HG03558 (cell line): ENCODE measurements around the gene UBXN10.
"Not testable (repeated sequence)": the region's sequence is repeated elsewhere in the genome, so short reads cannot be mapped to it uniquely, and the experiment has no call there.

ENCODE experiments used
- ATAC-seq: cut with Tn5 transposase; IDR thresholded peaks from one replicate; pipeline ENCODE4 v1.9.1; 2021; ENCODE audit warnings: moderate number of reproducible peaks; ENCODE audit not compliant: unreplicated experiment; ENCODE audit errors: extremely low read depth

Gene UBXN10

DNA sequence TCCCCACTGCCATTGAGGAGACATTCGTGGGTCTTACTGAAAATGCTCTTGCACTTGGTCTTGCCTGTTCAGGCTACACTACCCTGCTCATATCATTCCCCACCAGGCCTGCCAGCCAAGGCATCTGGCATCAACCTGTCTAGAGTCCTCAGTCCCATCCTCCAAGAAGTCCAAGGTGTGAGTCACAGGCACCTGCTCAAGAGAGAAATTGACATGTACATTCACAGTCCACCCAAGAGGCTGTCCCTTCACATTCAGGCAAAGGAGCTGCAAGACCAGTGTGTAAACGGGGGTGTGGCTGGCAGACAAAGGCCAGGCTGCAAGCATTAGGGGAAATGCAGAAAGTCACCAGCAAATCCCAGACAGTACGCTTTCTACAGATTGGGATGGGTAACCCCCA is 13.5 kb downstream of the UBXN10 start:
- ATAC-seq, result no peak

DNA sequence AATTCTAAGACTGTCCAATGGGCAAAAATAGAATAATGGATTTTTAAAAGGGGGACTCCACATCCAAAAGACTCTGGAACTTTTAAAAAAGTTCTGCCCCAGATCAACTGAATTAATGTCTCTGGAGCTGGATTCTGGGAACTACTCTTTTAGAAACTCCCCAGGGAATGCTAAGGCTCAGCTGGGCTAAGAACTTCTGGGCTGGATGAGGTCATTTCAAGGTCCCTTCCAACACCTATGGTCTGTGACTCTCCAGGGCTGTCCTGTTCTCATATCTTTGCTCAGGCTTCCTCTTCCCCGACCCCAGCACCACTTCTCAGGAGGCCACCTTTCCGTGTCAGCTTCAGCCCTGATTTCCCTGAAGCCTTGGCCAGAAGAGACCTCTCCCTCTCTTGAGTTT is 13.9 kb downstream of the UBXN10 start:
- ATAC-seq, result no peak

DNA sequence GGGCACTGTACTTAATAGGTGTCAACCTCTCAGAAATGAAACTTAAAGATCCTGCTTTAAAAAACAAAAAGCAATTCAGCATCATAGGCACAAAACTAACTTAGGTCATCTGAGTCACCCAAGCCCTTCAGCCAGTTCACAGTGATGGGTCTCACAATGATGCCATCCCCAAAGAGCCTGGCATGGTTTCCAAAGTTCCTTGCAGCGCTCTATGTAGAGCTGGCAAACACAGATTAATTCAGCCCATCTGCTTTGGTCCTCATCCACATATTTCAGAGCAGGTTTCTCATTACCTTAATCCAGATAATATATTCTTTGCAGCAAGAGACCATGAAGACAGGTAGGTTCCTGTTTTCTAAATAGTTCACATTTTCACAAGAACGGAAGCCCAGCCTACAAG is 15.1 kb downstream of the UBXN10 start:
- ATAC-seq, result no peak

DNA sequence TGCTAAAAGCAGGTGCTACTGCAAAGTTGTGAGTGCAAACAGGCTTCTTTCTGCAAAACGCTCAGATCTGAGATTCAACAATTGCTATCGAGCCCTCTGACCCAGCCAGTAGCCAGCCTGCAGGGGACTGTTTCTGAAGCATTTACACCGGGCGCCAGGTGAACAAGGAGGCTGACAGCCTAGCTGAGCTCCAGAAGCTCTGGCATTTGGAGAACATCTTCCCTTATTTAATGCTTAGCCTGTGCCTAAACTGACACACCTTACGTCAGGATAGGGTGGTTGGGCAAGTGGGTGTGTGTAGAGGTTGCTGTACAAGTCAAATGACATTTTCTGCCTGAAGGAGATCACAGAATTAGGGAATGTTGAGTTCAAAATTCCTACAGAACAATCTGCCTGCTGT is 16.3 kb downstream of the UBXN10 start:
- no peak for ATAC-seq

DNA sequence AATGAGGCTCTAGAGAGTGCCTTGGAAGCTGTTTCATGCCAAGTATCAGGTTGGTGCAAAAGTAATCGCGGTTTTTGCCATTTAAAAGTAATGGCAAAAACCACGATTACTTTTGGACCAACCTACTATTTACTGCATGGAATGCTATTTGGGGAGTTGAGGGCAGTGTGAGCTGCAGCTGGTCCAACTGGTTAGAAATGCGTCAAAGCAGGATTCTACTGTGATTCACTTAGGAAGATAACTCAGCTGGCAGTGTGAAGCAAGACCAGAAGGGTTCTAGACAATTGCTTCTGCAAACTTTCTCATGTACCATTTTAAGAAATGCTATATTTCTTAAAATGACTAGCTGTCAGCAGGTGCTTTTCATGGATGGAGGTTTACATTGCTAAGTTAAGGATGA is 21.6 kb downstream of the UBXN10 start:
- ATAC-seq, result no peak

DNA sequence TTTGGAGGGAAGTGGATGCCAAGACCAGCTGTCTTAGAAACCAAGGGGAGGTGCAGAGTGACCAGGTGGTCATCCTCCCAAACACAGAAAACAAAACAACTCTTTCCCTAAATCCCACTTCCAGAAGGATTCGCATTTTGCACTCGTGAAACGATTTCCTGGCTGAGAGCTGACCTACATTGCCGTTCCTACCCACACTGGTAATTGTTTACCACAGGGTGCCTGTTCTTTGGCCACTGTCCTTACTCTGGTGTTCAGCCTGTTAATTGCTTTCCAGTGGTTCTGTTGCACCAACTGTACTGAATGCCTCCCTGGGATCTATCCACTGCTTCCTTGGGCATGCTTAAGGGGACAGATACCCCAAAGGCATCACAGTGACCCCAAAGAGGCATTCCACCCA is 23.6 kb downstream of the UBXN10 start:
- ATAC-seq, result no peak

DNA sequence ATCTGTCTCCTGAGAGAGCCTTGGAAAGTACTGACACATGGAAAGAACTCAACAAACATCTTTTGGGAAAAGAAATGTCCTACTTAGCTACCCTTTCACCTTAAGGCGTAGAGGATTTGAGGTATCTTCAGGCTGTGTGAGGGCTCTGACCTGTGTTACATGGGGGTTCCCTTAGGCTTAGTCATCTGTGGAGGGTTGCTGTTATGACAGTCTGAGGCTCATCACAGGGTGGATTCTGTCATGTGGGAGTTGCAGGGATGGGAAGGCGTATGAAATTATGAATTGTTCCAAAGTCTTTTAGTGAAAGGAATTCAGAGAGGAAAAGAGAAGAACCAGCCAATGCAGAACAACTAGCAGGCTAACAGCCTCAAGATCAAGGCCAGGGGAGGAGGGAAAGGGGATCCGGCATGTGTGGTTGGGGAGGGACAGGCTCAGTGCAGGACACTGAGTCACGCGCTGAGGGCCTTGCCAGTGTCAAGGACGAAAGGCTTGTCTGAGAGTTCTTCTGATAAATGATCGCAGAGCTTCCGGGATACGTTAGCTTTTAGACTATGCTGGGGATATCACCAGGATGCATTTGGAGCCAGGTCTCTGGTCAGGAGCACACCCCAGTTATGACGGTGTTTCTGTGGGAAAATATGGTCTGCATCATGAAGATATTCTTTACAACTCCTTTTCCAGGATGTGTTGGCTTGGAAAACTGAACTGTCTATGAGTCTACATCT is 25.0 kb downstream of the UBXN10 start:
- no peak for ATAC-seq

DNA sequence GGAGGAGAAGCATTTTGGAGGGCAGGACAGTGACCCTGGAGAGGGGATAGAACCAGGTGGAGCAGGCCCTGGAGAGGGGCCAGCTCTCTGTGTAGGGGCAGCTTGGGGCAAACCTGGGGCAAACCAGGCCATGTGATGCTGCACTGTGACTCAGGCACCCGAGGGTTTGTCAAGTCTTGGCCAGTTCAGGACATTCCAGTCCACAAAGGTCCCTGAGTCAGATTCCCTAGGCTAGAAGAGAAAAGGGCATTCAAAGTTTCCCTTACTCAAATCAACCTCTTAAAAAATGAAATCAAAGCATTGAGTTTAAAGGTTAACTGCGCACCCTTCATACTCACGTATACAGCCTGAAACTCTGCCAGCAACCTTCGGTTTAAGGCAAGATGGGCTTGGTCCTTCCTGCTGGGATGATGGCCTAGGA is 25.6 kb downstream of the UBXN10 start:
- no peak for ATAC-seq

DNA sequence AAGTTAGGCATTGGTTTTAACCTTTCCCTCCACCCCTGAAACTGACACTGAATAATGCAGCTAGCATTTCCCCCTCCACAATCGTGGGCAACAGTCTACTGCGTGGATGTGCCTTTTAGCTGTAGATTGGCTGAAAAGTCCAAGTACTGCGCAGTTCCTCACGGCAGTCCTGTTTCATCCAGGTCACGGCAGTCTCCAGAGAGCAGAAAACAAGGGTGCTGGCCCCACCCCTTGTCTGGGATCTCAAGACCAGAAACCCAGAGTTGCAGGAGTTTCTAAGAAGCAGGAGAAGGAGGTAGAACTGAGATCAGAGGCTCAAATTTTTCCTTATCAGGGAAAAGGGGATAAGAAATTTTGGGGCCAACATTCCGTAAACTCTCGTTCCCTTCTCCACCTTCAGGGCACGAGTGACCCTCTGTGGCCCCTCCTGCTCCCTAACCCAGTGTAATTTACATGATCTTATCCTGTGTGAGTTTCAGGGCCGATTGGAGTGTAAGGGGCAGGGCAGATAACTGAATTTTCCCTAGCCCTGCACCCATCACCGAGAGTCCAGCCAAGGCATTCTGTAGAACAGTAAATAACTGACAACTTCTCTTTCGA is 26.3 kb downstream of the UBXN10 start:
- ATAC-seq, result no peak

DNA sequence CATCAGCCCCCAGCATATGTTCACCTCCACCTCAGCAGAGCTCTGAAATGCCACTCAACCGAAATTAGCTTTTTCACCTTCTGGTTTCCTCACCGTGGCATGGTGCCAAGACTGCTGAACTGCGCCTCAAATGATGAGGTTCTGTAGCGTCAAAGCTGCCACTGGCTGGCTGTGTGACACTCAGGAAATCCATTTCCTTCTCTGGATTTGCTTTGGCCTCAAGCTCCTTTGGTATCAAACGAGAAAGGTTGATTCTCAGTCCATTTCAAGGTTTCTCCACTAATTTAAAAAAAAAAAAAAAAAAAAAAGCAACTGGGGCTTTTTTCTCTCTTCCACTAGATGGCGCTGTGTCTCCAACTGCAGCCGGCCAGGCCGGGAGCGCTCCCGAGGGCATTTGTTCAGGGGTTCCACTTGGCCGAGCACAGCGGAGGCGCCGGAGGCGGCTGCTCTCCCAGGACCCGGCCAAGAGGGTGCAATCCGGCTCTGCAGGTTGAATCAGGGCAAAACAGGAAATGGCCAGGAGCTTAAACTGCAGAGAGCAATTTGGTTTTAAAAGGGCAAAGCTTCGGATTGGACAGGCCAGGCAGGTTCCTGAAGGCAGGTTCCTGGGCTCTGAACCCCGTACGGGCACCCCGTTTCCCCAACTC is 26.9 kb downstream of the UBXN10 start:
- no peak for ATAC-seq

DNA sequence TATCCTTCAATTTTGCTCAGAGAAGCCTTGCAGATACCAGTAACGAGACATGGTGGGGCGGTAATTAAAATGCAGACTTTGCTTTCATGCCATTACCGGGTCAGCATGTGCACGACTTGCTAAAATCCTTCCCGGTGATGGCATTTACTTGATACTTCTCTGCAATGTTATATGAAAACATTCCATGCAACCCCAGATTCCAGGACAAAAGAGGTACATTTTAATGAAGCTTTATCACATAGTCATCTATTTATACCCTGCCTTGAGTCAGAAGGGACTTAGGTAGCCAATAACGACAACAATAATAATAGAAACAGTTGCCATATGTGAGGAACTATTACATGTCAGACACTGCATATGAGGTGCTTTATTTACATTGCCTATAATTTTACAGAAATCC is 29.8 kb downstream of the UBXN10 start:
- ATAC-seq, result no peak

DNA sequence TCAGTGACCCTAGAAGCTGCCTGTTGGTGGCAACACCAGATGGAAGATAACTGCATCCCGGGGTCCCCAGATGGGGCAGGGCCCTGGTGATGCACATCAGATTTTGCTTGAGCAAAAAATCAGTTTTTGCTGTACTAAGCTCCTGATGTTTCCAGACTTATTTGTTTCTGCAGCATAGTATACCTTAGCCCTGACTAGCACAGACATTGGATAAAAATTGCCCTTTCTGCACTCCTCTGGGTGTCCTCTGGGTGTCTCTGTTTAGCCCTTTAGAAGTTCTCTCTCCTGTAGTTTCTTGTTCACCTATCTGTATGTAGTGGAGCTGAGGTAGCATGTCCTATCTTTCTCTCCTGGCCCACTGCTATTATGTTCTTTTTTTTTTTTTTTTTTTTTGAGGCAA is 30.7 kb downstream of the UBXN10 start:
- ATAC-seq, result no peak

DNA sequence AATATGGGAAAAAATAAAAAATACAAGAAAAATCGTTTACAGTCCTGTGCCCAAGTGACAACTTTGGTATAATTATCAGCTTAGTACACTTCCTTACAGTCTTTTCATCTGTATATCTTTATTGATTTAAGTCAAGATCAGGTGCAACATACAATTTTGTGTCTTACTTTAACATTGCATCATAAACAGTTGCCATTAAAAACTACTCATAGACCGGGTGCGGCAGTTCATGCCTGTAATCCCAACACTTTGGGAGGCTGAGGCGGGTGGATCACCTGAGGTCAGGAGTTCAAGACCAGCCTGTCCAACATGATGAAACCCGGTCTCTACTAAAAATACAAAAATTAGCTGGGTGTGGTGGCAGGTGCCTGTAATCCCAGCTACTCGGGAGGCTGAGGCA is 33.2 kb downstream of the UBXN10 start:
- not testable (repeated sequence) for ATAC-seq

DNA sequence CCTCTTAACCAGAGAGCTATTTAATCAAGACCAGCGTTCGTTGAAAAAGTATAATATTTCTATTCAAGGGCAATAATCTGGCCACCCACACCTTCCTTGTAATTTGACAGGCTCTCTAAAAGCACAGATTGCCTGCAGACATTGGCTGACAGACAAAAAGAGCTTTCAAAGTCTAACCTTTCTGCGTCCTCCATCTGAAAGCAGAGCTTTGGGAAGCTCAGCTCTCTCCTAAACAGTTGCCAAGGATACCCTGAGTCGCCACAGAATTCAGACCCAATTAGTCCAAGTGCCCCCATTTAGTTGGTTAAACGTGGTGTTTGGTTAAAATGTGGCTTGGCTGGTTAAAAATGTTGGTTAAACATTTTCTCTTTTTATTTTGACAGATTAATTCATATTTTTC is 34.1 kb downstream of the UBXN10 start:
- ATAC-seq, result no peak

DNA sequence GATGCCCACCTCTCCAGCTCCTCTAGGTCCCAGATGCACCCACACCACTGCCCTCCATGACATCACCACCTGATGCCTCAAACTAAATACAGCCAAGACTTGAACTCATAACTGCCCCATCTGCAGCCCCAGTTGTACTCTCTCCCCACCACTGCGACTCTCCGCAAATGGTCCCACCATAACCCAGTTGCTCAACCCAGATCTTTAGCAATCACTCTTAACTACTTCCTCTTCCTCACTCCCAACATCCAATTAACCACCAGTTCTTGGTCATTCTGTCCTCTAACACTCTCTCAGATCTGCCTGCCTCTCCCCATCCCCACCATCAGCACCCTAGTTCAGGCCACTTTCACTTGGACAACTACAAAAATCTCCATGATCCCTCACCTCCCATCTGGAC is 37.2 kb downstream of the UBXN10 start:
- no peak for ATAC-seq

DNA sequence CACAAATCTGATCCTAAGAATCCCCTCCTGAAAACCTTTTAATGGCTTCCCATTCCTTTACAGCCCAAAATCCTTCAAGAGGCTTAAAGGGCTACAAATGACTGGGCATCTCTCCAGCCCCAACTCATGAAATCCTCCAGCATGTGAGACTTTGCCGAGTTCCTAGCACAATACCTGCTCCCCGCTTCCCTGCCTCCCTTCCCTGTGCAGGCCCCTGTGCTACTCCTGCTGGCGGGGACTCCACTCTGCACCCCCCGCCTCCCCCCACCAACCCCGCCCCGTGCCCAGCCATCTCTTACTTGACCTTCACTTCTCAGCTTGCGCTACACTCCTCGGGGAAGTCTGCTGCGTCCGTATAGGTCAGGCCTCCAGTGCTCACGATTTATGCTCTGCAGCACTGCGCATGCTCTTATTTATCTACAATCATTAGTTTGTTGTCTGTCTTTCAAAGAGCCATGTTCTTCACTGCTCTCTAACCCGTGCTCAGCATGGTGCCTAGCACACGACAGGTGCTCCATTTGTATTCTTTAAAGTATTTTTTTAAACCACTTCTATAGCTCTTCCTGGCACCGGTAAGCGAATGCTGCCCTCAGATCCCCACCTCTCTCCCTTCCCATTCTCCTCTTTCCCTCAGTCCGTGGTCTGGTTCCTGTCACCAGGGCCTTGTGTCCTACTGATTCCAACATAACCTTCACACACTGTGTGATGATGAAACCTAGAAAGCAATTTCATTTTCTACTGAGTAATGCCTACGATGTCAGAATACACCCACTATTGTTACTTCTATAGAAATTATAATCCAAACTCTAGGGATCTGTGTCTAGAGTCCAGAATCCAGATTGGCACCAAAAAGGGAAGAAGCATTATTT is 37.9 kb downstream of the UBXN10 start:
- no peak for ATAC-seq

DNA sequence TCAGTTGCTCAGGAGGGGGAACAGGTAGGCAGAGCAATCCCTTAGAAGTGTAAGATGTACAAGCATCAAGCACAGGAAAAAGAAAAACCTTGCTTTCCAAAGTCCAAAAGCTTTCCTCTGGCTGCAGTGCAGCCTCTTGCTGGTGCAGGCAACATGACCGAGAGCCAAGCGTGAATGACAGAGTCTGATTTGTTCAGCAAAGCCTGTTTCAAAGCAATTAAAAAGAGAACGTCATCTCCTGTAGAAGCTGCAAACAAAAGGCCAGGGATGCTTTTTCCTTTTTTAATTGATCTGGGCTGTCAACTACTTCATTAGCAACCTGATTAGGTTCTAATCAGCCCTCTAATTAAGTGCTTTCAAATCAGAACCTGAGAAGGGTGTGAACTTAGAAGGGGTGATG is 38.6 kb downstream of the UBXN10 start:
- ATAC-seq, result no peak

DNA sequence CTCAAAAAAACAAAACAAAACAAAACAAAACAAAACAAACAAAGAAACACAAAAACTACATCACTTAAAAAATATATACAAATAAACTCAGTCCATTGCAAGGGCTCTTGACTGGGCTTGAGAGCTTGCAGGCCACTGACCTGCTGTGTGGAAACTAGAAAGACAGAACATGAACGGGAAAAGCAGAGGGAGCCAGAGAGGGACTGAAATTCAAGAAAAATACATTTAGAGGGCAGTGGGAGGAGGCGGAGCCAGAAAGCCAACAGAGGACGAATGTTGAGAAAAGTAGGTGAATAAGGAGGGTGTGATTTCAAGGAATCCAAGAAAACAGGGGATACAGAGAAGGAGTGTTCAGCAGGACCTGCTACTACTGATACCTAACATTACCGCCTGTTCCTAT is 41.8 kb downstream of the UBXN10 start:
- no peak for ATAC-seq

DNA sequence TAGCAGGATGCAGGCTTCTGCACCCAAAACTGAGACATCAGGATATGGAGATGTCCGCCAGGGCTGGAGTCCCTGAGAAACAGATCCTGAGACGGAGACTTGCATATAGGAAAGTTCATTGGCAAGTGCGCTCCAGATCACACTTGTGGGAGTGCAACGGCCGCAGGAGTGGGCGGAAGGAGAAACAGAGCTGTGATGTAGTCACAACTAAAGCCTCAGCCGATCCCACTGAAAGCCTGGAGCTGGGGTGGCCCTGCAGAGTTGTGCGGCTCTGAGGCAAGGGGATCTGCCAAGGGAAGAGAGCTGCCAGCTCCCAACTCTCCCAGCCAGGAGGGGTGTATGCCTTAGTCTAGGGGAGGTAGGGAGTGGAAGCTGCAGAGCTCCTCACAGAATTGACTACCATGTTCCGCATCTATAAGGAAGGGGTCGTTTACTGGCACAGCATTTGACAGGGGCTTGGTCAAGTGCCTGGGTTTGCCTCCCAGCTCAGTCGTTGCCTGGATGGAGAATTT is 42.5 kb downstream of the UBXN10 start:
- no peak for ATAC-seq

DNA sequence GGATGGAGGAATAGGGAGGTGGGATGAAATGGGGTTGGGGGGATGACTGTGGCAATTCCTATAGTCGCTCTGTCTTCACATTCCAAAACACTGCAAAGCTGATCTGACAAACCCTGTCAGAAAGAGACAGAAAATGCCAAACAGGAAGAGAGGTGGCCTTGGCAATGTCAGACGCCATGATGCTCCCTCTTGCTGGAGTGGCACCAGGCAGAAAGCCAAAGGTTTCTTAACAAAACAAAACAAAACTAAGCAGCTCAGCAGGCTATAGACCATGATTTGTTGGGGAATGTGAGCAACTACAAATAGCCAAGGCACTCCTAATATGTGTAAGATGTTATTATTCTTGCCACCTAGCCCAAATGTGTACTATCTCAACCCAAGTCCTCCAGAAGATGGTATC is 43.3 kb downstream of the UBXN10 start:
- ATAC-seq, result no peak

DNA sequence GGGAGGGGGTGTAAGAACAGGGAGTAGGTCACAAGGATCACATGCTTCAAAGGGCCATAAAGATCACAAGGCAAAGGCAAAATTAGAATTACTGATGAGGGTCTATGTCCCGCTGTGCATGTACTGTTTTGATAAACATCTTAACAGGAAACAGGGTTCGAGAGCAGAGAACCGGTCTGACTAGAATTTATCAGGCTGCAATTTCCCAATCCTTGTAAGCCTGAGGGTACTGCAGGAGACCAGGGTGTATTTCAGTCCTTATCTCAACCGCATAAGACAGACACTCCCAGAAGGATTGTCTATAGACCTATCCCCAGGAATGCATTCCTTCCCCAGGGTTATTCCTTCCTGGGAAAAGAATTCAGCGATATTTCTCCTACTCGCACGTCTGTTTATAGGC is 46.7 kb downstream of the UBXN10 start:
- not testable (repeated sequence) for ATAC-seq
